A204.1 (cell line): ENCODE measurements around the gene PPIF.

Experiments used
- FAIRE-seq: peaks from 2 replicates; lab custom pipeline; 2012; peaks lifted over from hg19 to GRCh38; lab: Jason Lieb, UNC

The PPIF gene

DNA sequence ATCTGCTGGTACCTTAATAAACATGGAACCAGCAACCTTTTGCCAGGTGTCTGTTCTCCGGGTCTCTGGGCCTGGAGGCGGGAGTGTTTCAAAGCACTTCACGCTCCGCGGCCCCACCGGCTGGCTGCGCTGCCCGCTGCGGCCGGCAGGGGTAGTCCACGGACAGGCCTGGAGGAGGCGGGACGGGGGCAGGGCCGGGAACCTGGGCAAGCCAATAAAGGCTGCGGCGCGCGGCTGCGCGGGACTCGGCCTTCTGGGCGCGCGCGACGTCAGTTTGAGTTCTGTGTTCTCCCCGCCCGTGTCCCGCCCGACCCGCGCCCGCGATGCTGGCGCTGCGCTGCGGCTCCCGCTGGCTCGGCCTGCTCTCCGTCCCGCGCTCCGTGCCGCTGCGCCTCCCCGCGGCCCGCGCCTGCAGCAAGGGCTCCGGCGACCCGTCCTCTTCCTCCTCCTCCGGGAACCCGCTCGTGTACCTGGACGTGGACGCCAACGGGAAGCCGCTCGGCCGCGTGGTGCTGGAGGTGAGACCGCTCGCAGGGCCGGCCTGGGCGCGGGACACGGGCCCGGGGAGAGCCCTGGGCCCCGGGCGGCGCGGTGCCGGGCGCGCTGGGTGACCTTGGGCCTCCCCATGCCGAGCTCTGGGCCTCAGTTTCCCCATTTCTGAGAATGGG, at the start of gene PPIF:
Gene PPIF (plus strand): TSS at position 244 of the 668 bp plus-strand sequence. CDS start 80 bp downstream, at position 324.
- FAIRE-seq: no peak

DNA sequence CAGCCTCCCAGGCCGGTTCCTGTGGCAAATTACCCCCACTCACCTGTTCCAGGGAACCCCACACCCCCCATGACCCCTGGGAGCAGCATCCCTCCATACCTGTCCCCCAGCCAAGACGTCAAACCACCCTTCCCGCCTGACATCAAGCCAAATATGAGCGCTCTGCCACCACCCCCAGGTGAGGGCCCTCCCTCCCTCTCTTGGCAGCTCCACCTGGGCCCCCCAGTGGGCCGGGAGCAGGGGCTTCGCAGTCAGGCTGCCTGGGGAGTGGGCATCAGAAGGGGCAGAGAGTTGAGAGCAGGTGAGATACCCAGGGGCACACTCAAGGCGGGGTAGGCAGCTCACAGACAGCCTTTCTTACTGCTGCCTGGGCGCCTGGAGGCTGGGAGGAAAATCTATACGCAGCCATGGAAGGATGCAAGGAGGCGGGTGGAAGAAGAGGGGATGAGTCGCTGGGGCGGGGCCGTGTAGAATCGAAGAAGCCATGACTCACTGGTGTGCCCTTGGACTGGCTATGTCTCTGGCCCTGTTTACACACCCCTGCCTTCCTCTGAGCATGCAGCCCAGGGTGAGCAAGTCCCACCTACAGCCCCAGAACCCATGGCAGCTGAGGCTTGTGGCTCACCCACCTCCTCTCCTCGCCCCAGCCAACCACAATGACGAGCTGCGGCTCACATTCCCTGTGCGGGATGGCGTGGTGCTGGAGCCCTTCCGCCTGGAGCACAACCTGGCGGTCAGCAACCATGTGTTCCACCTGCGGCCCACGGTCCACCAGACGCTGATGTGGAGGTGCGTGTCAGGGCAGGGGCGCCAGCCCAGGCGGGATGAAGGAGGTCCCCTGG, 48.6 kb upstream of the PPIF start:
- FAIRE-seq: no peak

DNA sequence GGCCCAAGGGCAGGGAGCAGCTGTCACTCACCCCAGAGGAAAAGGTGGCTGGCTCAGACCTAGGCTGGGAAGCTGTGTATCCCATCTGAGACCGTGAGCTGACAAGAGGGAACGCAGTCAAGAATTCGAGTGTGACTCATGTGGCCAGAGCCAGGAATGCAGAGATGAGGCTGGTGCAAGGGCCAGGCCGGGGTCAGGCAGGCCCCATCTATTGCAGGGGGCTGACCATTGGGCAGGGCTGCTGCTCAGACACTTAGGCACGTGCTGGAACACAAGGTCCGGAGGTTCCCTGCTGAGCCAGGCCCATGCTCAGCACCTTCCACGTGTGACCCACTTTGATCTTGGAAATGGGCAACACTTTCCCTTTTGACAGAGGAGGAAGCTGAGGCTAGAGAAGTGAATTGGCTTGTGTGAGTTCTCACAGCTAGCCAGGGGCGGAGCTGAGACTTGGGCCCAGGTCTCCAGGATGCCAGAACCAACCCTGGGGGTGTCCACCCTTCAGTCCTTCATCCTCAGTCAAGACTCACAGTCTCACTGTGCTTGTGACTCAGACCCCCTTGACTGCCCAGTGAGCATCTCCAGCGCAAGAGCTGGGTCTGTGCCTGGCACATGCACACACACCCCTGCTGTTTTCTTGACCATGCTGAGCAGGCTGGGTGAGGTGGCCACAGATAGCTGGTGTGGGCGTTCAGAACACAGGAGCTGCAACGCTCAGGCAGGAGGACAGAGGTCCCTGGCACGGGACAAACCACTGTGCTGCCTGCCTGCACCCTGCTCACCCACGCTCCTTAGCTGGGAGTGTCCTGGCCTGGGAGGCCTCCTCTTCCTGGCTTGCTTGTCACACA, 47.6 kb upstream of the PPIF start:
- no peak for FAIRE-seq

DNA sequence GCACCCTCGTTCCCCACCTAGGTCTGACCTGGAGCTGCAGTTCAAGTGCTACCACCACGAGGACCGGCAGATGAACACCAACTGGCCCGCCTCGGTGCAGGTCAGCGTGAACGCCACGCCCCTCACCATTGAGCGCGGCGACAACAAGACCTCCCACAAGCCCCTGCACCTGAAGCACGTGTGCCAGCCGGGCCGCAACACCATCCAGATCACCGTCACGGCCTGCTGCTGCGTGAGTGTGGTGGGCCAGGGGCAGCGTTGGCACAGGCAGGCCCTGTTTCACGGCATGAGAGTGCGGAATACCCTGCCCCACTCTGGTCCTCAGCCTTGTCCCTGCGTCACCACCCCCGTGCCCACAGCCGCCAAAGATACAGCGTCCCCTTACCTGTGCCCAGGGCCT, 46.6 kb upstream of the PPIF start:
- no peak for FAIRE-seq

DNA sequence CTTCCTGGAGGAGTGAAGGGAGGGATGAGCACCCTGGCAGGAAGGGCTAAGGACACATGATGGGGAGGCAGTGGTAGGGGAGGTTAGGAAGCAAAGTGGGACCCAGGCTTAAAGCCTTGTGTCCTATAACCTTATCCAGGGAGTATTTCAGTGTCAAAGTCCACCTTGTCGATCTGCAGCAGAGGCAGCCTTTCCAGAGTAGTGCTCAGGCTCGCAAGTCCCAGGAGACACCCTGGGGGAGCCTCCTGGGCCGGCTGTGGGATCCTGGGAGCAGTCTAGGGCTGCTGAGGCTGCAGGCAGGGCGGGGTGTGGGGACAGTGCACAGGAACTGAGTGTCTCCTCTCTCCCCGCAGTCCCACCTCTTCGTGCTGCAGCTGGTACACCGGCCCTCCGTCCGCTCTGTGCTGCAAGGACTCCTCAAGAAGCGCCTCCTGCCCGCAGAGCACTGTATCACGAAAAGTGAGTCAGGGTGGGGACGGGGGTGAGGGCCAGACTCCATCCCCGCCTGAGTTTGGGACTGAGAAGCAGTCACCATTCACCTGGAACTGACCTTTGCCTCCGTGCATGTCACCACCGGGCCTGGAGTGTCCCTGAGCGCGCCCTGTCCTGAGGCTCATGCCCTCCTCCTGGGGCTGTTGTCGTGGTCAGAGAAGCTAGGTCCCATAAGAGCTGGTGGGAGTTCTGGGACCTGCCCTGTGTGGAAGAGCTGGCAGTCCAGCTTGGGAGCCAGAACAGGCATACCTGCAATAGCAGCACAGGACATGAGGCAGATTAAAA, 45.3 kb upstream of the PPIF start:
- FAIRE-seq: no peak

DNA sequence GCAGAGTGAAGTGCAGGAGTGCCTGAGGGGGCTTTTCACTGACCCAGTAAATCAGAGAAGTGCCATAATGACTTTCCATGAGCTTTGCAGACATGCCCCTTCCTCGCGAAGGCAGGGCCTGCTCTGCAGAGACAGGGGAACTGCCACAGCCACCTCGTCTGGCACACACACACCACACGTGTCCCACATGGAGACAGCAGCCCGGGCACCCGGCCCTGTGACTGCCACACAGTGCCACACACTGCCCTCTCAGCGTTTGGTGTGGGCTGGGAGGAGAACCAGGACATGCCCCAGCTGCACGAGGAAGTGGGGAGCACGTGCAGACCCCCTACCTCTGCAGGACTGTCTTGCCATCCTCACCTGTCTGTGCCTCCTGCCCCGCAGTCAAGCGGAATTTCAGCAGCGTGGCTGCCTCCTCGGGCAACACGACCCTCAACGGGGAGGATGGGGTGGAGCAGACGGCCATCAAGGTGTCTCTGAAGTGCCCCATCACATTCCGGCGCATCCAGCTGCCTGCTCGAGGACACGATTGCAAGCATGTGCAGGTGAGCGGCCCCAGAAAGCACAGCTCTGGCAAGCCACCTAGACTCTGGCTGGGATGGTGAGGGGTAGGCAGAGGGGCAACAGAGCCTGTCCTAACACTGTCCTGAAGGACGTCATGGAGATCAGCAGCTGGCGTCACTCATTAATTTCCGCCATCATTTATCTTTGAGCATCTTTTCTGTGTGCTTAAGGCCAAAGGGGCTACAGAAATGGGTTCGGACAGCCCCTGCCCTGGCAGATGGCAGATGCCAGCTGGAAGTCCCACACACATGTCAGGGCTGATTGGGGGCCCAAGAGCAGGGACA, 43.4 kb upstream of the PPIF start:
- FAIRE-seq: no peak

DNA sequence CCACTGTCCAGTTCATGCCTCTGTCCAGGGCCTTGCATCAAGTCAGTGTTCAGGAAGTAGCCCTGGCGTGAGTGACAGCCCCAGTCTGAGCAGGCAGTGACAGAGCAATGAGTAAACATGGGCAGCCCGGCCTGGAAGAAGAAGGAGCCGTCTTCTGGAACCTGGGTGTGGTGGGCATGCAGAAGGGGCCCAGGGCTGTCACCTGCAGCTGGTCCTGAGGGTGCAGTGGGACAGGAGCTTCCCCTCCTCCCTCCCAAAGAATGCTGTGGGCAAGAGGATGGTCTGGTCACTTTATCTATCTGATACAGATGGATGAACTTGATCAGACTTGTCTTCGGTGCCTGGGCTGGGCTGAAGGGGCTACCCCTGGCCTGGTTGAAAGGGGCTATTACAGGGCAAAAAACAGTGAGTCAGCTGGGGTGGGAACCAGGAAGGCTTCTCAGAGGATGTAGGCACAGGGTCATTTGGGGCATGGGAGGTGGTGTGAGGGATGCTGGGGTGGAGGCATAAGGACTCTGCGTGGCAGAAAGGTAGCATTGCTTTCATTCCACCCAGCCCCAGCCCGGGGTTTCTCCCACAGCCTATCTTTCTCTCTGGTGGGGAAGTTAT, 42.7 kb upstream of the PPIF start:
- no peak for FAIRE-seq

DNA sequence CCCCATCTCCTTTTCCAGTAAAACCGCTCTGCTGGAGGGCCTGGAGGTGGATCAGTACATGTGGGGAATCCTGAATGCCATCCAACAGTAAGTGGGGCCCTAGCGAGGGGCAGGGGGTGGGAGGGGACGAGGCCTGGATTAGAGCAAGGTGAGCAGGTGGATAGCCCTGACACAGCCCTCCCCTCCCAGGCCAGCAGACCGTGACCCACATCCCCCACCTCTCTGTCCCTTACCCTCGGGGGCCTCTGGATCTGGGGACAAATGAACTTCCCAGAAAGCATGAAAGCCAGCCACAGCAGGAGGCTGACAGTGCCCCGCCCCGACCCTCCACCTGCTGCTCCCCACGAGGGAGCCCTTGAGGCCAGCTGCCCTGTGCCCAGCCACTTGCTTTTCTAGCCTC, 41.8 kb upstream of the PPIF start:
- FAIRE-seq: no peak

DNA sequence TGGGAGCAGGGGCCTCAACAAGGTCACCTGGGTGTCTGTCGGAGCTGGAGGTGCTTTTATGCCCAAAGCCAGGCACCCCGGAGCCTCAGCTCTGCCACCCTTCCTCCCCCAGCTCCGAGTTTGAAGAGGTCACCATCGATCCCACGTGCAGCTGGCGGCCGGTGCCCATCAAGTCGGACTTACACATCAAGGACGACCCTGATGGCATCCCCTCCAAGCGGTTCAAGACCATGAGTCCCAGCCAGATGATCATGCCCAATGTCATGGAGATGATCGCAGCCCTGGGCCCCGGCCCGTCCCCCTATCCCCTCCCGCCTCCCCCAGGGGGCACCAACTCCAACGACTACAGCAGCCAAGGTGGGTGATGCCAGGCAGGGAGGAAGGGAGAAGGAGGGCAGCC, 41.3 kb upstream of the PPIF start:
- FAIRE-seq: no peak

DNA sequence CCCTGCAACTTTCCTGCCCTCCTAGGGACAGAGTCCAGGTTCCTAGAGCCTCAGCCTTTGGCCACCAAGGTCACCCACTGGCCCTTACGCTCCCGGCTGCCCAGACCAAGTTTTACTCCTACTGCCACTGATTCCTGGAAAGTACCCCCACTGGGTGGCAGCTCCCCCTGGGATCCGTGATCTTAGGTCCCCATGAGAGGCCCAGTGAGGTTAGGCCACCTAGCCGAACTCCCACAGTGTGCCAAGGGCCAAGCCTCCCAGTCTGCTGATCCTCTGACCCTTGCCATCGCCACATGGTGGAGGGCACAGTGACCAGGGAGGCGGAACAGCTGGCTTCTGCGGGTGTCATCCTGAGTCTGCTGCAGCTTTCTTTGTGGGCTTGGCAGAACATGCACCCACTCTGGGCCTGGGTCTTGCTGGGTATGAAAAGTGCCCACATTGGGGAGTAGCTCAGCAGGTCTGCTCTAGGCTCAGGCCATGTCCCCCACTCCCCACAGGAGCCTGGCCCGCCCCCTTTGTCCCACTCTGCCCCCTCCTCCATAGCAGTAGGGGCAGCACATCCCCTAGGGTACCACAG, 40.5 kb upstream of the PPIF start:
- no peak for FAIRE-seq

DNA sequence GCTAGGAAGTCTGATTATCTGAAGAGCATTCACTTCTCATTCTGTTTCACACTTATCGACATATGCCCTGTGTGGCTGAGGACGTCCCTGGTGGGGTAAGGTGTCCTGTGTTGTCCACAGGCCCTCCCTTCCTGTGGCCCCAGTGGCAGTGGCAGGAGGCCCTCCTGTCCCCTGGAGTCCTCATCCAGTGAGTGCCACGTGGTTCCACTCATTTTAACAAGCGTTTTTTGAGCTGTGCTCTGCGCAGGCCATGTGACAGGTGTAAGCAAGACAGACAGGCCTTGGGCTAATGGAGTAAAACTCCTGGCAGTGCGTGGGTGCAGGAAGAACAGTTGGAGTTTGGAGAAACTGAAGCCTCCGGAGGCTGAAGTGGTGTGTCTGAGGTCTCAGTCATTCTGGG, 39.3 kb upstream of the PPIF start:
- no peak for FAIRE-seq

DNA sequence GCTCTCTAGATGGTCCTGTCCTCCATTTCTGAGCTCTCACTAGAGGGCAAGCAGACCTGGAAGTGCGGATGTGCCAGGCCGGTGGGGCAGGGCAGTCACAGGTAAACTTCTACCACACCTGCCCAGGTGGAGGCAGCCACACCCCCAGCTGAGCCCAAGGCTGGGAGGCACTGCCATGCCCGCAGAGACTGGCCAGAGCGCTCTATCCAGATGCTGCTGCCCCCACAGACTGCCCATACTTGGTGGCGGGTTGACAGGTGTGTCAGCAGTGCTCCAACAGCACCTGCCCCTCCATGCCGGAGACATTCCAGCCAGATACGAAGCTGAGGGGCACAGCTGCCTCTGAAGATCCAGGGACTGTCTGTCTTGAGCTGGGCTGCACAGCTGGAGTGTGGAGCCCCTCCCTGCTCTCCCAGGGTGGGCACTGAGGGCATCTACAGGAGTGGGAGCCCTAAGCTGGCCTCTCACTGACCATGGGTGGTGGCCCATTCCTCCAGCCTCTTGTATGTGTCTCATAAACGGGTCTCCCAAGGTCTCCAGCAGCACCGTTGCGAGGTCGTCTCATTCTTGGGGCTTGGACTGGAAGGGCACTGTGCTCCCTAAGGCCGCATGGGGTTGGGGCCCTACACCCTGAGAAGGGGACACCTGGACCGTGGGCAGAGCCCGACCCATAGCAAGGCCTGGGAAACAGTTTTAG, 38.2 kb upstream of the PPIF start:
- FAIRE-seq: no peak

DNA sequence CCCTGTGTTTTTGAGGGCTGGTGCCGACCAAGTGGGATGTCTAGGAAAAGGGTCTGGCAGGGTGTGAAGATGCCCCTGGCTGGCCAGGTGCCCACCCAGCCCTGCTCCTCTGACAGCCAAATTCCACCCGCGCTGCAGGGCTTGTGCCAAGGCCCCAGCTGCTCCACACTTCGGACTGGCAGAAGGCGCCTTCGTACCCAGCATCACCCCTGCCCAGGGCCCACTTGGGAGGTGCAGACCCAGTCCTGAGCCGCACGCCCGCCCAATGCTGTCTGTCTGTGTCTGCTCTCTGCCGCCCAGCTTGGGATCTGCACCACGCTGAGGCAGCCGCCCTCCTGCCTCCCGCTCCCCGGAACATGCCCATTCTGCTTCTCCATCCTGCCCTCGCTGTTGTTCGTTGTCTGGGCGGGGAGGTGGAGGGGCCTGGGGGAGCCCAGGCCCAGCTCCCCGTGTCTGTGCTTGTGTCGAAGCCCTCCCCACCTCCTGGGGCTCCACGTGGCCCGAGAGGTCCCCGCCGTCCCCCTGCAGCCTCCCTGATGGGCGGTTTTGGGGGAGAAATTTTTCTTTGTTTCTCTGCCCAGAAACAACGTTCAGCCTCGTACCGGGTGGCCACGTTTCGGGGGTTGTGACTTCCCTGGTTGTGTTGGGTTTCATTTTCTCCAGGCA, 36.9 kb upstream of the PPIF start:
- no peak for FAIRE-seq

DNA sequence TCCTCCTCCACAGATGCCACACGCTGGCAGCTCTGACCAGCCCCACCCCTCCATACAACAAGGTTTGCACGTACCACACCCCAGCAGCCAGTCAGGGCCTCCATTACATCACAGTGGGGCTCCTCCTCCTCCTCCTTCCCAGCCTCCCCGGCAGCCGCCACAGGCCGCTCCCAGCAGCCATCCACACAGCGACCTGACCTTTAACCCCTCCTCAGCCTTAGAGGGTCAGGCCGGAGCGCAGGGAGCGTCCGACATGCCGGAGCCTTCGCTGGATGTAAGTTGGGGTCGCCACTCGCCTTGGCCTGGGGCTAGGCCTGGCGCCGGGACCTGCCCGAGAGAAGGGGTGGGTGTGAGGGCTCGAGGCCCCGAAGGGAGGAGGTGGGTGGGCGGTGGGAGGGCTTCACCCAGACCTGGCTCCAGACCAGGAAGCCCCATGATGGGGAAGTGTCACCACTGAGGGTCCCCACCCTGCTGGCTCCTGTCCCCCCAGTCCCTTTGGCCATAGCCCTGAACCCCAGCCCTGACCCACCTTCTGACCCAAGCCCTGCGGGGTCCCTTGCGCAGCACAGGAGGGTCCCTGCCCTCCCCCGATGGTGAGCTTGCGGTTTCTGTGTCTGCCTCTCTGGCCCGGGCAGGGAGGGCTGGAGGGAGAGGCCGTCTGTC, 36.2 kb upstream of the PPIF start:
- no peak for FAIRE-seq

DNA sequence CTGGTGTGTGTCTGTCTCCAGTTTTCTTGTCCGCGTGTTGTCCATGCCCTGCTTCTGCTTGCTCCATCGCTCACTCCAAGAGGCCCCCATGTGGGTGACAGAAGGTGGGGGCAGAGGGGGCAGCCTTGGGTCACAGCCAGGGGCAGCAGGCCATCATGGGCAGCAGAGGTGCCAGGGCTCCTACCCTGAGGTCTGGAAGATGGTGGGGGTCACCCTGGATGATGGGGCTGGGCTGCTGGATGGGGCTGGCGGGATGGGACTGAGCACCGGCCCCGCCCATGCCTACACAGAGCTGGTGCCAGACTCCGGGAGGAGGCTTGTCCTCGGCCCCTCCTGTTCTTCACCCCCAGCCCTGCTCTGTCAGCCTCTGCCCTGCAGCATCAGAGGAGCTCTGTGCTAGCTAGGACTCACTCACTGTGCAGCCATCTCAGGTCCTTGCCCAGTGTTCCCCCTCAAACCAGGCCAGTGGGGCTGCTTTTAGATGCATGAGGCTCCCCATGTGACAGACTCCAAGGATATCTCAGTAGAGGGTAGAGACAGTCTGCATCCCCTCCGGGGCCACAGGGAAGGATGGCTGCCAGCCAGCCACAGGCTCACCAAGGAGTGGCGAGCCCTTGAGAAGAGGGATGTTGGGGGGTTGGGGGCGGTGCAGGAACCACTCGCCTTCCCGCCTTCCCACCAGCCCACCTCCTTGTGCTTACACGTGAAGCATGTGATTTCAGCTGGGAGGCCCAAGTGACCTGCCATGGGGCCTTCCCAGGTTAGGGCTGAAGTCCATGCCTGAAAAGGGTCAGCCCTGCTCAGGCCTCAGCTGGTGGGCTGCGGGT, 35.5 kb upstream of the PPIF start:
- no peak for FAIRE-seq

DNA sequence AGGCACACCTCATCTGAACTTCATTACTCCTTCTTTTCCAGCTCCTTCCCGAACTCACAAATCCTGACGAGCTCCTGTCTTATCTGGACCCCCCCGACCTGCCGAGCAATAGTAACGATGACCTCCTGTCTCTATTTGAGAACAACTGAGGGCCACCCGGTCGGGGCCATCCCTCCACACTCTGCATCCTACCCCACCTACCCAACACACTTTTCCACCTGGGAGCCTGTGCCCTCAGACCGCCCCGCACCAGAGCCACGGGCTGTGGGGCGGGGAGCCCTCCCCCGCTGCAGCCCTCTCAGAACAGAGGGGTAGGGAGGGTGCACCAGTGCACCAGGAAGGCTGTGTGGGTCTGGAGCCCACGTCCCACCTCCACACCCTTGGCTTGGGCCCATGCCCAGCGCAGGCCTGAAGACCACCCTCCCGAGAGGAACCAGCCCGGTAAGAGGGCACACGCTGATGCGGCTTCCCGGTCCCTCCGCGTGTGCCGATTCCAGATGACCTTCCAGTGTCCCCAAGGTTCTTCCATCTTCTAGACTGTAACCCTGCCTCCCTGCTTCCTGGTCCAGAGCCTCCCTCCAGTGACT, 34.6 kb upstream of the PPIF start:
- FAIRE-seq: no peak

DNA sequence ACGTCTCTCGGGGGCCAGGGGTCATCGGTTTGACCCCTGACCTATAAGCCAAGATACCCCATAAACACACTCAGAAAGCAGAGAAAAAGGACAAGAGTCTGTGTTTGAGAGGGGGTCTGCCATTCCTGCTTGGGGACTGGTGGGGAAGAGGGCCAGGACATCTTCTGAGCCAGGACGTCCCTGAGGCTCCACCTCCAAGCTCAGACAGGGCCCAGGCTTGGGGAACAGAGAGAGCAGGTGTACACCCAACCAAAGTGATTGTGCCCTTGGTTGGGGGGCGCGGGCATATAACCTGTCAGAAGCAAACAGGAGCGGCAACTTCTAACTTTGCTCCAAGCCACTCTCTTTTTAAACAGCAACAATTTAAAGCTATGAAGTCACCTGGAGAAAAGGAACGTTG, 33.9 kb upstream of the PPIF start:
- FAIRE-seq: no peak
